Fibroblast of lung (primary cell): ENCODE data around the gene ZBTB17. TPM values are rescaled to one million over a fixed set of nuclear protein-coding genes. Genes with fewer than 3 reads are reported as not detected.
A peak's percentile ranks its signal among the peaks of the same experiment; 100 is the strongest.

Experiments
- DNase-seq, 2 donors: peaks; one replicate each; pipeline versions ENCODE4 v3.0.0 to v3.0.0-alpha.2; 2010; ENCODE audit warnings: low read depth in 2 of 2
- H2AFZ ChIP-seq: 2 replicates; pipeline ENCODE4 v1.5.1; 2012; ENCODE audit warnings: low read length, control low read depth, inconsistent platforms
- H3K27ac ChIP-seq: 2 replicates; pipeline ENCODE4 v1.5.1; 2011; ENCODE audit warnings: low read length, control low read depth; ENCODE audit not compliant: insufficient read depth
- H3K27me3 ChIP-seq: 2 replicates; pipeline ENCODE4 v1.5.1; 2011; ENCODE audit warnings: mild to moderate bottlenecking, low read length; ENCODE audit not compliant: control insufficient read depth, insufficient read depth
- H3K36me3 ChIP-seq: 2 replicates; pipeline ENCODE4 v1.5.1; 2011; ENCODE audit warnings: low read length; ENCODE audit not compliant: control insufficient read depth, insufficient read depth
- H3K4me1 ChIP-seq: 2 replicates; pipeline ENCODE4 v1.5.1; 2011; ENCODE audit warnings: low read length; ENCODE audit not compliant: control insufficient read depth, insufficient read depth; ENCODE audit errors: extremely low read depth
- H3K4me2 ChIP-seq: 2 replicates; pipeline ENCODE4 v1.5.1; 2011; ENCODE audit warnings: low read length, control low read depth; ENCODE audit not compliant: insufficient read depth; ENCODE audit errors: extremely low read depth
- H3K4me3 ChIP-seq, 4 experiments: fragments of 200-600 bp in 1 of 4; sonication (generic) in 1 of 4; replicated peaks in 1 of 4; 2 replicates each; pipeline ENCODE4 v1.5.1; 2011 to 2016; ENCODE audit warnings: low read length in 4 of 4, low read depth in 3 of 4, mild to moderate bottlenecking in 3 of 4, control low read depth in 2 of 4, inconsistent platforms in 1 of 4, mixed read lengths in 1 of 4; ENCODE audit not compliant: insufficient read depth in 1 of 4; ENCODE audit errors: control extremely low read depth in 1 of 4
- H3K79me2 ChIP-seq: 2 replicates; pipeline ENCODE4 v1.5.1; 2012; ENCODE audit warnings: mild to moderate bottlenecking, low read length, inconsistent platforms; ENCODE audit not compliant: control insufficient read depth, insufficient read depth
- H3K9ac ChIP-seq: 2 replicates; pipeline ENCODE4 v1.5.1; 2011; ENCODE audit warnings: mild to moderate bottlenecking, low read length, control low read depth; ENCODE audit not compliant: insufficient read depth
- H3K9me3 ChIP-seq: 2 replicates; pipeline ENCODE4 v1.5.1; 2012; ENCODE audit warnings: low read depth, low read length; ENCODE audit not compliant: control insufficient read depth, insufficient read depth
- H4K20me1 ChIP-seq: 2 replicates; pipeline ENCODE4 v1.5.1; 2011; ENCODE audit warnings: low read length; ENCODE audit not compliant: control insufficient read depth, insufficient read depth; ENCODE audit errors: extremely low read depth
- CTCF ChIP-seq, 2 donors: IDR thresholded peaks in 1 of 2; conservative IDR thresholded peaks in 1 of 2; 1 replicate in 1 of 2; 2 replicates in 1 of 2; pipeline ENCODE4 v1.5.1; 2011 to 2012; ENCODE audit warnings: low read length in 2 of 2, control low read depth in 1 of 2, inconsistent platforms in 1 of 2, low read depth in 1 of 2, mild to moderate bottlenecking in 1 of 2
- EZH2 ChIP-seq: IDR thresholded peaks from 2 replicates; pipeline ENCODE4 v1.5.1; 2012; ENCODE audit warnings: low read length, control low read depth, mild to moderate bottlenecking; ENCODE audit errors: missing control alignments
- polyA plus RNA-seq, 2 donors: library from polyadenylated mRNA; depleted of rRNA in 1 of 2; stranded (reverse) in 1 of 2; unstranded in 1 of 2; fragments of >200 nt; gene quantifications; 2 replicates each; pipeline ENCODE4 v1.2.1, GENCODE V29; 2011 to 2012; ENCODE audit warnings: missing spikeins in 1 of 2
- total RNA-seq: library from RNA; depleted of rRNA; stranded (reverse); fragments of >200 nt; gene quantifications from 2 replicates; pipeline ENCODE4 v1.2.1, GENCODE V29; 2014

The ZBTB17 gene
- total and polyA plus RNA-seq, 2 donors (not counting 1 experiment from before 2014, with no cell fraction given): 12.6 to 54.3 TPM

- DNase-seq: no peak
Measured at GRCh38 chr1:15959827-15960446, 16.0 kb downstream of the ZBTB17 start.

GRCh38 chr1:15959424-15959823 lies 16.5 kb downstream of the ZBTB17 start:
- peaks cover 27% of the 10 kb centered on the region for H3K4me1 ChIP-seq
- H3K27ac ChIP-seq: no peak overlapping the region
- no peak overlapping the region for H3K4me2 ChIP-seq
- no peaks in the 10 kb centered on the region for H3K27me3 ChIP-seq
- peaks cover 64% of the 10 kb centered on the region for H3K79me2 ChIP-seq
- no peak overlapping the region for H3K4me3 ChIP-seq
- H2AFZ ChIP-seq: no peak overlapping the region
- no peaks in the 10 kb centered on the region for H4K20me1 ChIP-seq
- no peak overlapping the region for H3K9ac ChIP-seq
- H3K9me3 ChIP-seq: no peaks in the 10 kb centered on the region
- no peak for TF ChIP-seq CTCF (conservative IDR thresholded peaks at IDR 0.05 in 1 of 2, IDR thresholded peaks at IDR 0.05 in 1 of 2; ENCODE audit: low read depth in 1 of 2, low read length in 2 of 2)
- no peak for TF ChIP-seq EZH2
- H3K36me3 ChIP-seq: no peaks in the 10 kb centered on the region
- DNase-seq: no peak

More at GRCh38 chr1:15959827-15960446, 16.0 kb downstream of the ZBTB17 start:
- no peak overlapping the region for H3K9ac ChIP-seq
- no peaks in the 10 kb centered on the region for H3K36me3 ChIP-seq
- H3K27ac ChIP-seq: no peak overlapping the region
- H3K4me2 ChIP-seq: no peak overlapping the region
- H2AFZ ChIP-seq: no peak overlapping the region
- no peak for TF ChIP-seq CTCF (conservative IDR thresholded peaks at IDR 0.05 in 1 of 2, IDR thresholded peaks at IDR 0.05 in 1 of 2; ENCODE audit: low read depth in 1 of 2, low read length in 2 of 2)
- TF ChIP-seq EZH2: no peak
- H3K4me1 ChIP-seq: peaks cover 27% of the 10 kb centered on the region
- no peaks in the 10 kb centered on the region for H4K20me1 ChIP-seq
- no peaks in the 10 kb centered on the region for H3K27me3 ChIP-seq
- H3K9me3 ChIP-seq: no peaks in the 10 kb centered on the region
- no peak overlapping the region for H3K4me3 ChIP-seq
- H3K79me2 ChIP-seq: peaks cover 61% of the 10 kb centered on the region

DNA sequence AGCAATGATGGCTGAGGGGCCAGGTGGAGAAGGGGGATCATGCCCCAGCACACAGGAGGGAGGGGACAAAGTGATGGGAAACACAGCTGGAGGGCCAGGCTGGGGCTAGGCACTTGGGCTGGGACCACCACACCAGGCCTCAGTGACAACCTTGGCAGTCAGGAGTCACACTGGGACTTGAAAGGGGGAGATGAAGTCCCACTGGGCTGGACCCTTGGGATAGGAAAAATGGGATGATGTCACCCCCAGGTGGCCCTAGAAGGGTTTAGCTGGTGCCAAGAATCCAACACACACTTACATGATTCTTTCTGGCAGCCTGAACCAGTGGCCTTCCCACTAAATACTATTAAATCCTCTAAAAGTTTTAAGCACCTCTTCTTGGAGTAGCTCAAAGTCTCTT lies 17.1 kb downstream of the ZBTB17 start:
- Histone ChIP-seq H3K4me2 (no peak overlapping the region), H3K27ac (peak overlapping the region; percentile 20), H3K4me3 (no peak overlapping the region), H3K9ac (no peak overlapping the region), H3K36me3 (peaks cover 1% of the 10 kb centered on the region), H3K4me1 (peaks cover 29% of the 10 kb centered on the region), H3K9me3 (no peaks in the 10 kb centered on the region), H4K20me1 (no peaks in the 10 kb centered on the region), H3K79me2 (peaks cover 64% of the 10 kb centered on the region), H3K27me3 (no peaks in the 10 kb centered on the region), H2AFZ (no peak overlapping the region)
- DNase-seq: peak in 1 of 2 donors; percentile 51
- no peak for TF ChIP-seq EZH2
- TF ChIP-seq CTCF (conservative IDR thresholded peaks at IDR 0.05 in 1 of 2, IDR thresholded peaks at IDR 0.05 in 1 of 2; ENCODE audit: low read depth in 1 of 2, low read length in 2 of 2): no peak
